GM18870 (cell line): ENCODE results near the gene TAS2R60.
A peak's percentile ranks its signal among the peaks of the same experiment; 100 is the strongest.
"Not testable (repeated sequence)": the region's sequence is repeated elsewhere in the genome, so short reads cannot be mapped to it uniquely, and the experiment has no call there.

ENCODE experiments used
- ATAC-seq: cut with Tn5 transposase; IDR thresholded peaks from one replicate; pipeline ENCODE4 v1.9.1; 2021; ENCODE audit warnings: moderate library complexity; ENCODE audit not compliant: unreplicated experiment

Gene TAS2R60

DNA sequence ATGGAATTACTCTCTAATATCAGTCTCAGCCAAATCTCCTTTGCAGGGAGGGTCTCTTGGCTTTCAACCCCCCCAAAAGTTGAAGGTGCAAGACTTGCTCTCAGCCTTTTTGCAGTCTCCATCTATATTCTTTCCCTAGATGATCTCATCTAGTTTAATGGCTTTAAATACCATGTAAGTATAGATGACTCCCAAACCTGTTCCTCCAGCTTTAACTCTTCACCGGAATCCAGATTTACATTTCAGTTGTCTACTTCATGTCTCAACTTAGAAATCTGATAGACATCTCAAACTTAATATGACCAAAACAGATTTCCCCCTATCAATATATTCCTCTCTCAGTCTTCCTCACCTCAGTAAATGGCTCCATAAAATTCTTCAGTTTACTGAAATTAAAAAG is 24.5 kb downstream of the TAS2R60 start:
- no peak for ATAC-seq

GRCh38 chr7:143472071-143472689 is 28.9 kb downstream of the TAS2R60 start:
- ATAC-seq, result not testable (repeated sequence)

DNA sequence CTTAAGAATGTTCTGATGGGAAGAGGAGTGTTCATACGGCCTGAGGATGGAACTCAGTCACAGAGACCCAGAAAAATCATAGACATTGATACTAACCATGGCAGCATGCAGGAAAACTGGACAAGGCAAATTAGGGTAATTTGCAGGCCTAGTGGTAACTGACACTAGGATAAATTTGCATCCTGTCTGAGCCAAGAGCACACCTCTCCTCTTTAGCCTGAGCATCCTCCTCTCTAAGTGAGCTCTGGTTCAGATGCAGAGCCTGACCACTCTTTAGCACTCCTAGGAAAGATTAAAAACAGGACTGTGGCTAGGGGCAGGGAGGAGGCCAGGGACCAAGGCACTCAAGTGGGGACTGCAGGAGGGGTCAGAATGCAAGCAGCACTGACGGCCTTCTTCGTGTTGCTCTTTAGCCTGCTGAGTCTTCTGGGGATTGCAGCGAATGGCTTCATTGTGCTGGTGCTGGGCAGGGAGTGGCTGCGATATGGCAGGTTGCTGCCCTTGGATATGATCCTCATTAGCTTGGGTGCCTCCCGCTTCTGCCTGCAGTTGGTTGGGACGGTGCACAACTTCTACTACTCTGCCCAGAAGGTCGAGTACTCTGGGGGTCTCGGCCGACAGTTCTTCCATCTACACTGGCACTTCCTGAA is 34.4 kb downstream of the TAS2R60 start, which contains the start of gene TAS2R41:
TSS of gene TAS2R41 (plus strand) at position 373 of the 650 bp plus-strand sequence. CDS start at position 373, 0 bp downstream.
- ATAC-seq, result no peak

GRCh38 chr7:143479055-143479766 is 36.0 kb downstream of the TAS2R60 start:
- ATAC-seq, result no peak

- ATAC-seq, result no peak
These were observed 37.2 kb downstream of the TAS2R60 start for GRCh38 chr7:143480501-143480900.

DNA sequence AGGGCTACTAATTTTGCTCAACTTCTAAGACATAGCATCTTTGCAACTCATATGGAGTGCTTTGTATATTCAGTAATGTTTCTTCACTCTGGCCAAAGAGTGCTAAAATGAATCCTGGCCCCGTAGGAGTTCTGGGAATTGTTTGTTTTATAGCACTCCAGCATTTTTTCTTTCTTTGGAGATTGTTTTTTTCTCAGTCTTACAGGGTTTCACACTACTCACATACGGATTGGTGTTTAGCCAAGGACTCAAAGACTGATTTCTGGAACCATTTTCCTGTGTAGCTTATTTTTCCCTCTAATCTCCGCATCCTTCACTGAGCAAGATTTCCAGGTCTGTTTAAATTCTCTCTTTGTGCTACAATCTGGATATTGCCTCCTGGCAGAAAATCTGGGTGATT is 40.9 kb downstream of the TAS2R60 start:
- no peak for ATAC-seq

DNA sequence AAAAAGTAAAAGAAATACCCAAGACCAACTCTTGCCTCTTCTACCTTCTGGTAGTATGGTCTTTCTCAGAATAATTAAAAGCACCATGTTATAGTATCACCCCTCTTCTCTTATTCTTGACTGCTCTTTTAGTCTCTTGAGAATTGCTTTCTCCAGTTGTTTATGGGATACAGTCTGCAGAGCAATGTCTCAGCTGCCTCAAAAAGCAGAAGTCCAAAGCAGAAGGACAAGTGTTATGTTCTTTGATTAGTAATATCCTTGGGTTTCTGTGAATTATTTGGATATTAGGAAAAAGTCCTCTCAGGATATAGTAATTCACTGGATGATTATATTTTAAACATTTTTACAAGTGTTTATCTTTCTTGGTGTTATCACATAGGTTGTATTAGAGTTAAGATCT is 41.8 kb downstream of the TAS2R60 start:
- ATAC-seq, result no peak

GRCh38 chr7:143485500-143485899 is 42.2 kb downstream of the TAS2R60 start:
- ATAC-seq, result no peak

GRCh38 chr7:143486266-143486665 is 43.0 kb downstream of the TAS2R60 start:
- ATAC-seq, result not testable (repeated sequence)

- no peak for ATAC-seq
These were observed 43.8 kb downstream of the TAS2R60 start for GRCh38 chr7:143487061-143487460.

DNA sequence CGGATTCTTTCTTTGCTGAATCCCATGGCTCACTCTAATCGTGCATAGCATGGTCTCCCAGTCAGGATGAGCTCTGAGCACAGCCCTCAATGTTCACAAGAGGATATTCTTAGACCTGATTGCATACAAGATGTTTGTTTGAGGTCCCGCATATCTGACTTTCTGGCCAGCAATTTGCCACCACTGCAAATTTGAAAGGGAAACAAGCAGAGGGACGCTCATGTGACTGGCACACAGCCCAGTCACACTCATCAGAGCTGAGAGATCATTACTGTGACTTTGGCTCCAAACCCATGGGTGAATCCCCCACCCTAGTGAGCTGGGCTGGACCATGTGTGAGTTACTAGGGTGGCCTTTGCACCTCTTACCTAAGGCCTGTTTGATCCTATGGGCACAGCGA is 44.3 kb downstream of the TAS2R60 start:
- no peak for ATAC-seq

DNA sequence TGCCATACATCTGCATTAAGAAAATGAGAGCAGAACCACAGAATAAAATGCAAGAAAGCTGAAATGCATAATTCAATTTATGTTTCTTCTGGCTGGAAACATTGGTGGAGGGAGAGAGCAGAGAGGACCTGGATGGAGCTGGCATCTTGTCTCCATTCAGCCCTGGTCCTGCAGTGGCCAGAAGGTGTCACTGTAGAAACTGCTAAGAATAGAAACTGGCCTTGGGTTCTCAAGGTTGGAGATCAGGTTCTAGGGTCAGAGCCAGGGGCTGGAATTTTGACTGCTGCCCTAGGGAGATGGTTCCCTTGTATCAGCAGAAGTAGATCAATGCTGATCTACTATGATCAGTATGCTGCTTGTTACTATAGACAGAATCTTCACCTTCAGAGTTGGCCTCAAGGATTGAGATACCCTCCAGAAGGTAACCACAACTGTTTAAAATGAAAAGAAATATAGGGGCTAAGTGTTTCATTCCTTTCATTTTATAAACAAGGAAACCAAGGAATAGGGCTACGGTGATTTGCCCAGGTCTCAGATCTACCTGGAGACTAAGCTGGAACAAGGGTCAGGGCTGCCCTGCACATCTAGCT is 47.6 kb downstream of the TAS2R60 start:
- ATAC-seq, result no peak

- ATAC-seq, result no peak
These were observed 48.8 kb downstream of the TAS2R60 start for GRCh38 chr7:143492043-143492471.

- no peak for ATAC-seq
These were observed 49.8 kb downstream of the TAS2R60 start for GRCh38 chr7:143492799-143493739.

DNA sequence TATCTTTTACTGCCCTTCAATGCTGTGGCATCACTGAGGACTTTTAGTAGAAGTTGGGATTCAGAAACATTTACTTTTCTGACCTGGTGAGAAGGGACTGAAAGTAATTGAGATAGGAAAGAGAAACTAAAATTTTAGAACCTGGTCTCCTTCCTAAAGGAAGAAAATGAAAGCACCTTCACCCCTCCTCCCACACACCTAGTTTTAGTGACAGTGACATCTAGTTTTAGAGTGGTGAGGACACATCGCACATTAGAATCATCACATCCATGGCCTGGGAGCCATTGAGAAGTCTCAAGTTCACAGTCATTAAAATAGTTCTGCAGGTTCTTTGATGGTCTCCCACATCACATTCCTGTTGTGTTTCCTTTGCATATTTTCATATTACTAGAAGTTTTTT is 50.5 kb downstream of the TAS2R60 start:
- ATAC-seq, result peak; percentile 50
